ENCODE measurements around the gene ASB1. TPM values are rescaled to one million over a fixed set of nuclear protein-coding genes. Genes with fewer than 3 reads are reported as not detected.
A peak's percentile ranks its signal among the peaks of the same experiment; 100 is the strongest.
"Not testable (repeated sequence)": the region's sequence is repeated elsewhere in the genome, so short reads cannot be mapped to it uniquely, and the experiment has no call there.

ASB1 gene
- total RNA-seq, 2 donors from 2014 or later, result 20.1 to 22.1 TPM

DNA sequence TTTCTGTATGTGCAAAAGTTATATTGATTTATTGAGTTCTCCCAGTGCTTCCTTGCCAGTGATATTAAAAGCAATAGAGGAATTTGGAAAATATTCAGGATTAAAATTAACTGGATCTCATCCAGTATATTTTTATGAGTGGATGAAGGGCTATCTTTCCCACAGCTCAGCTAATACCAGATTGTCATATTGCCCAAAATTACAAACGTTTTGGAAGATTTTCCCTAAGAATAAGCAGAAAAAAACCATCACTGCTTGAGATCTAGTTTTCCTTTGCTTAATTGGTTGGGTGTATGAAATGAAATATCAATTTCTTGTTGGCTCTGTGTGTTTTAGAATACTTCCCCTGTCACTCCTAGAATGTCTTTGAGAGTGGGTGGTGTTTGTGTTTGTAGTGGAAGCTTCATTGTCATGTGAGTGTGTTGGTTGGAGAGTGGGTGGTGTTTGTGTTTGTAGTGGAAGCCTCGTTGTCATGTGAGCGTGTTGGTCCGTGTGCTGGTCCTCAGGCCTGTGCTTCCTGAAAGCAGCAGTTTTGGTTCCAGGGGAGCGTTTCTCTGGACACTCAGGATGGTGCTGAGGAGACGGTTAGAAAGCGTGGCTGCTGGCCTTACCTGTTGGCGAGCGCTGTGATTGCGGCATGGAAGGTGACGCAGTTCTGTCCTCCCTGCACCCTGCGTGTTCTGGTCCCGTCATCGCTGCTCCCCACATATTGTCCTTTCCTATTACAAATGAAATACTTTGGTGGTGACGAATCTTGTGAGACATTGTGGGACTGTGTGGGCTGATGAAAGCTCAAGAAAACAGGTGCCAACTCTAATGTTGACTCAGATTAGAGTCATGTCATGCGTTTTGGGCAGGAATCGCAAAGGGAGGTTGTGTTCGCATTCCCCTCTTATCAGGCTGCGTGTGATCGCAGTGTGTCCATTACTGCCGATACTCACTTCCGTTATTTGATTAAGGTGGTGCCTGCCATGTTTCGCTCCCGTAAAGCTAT, 12.4 kb downstream of the ASB1 start:
- intact Hi-C loops (cut with DNase I, micrococcal nuclease), result no loop called here
- no peak for ATAC-seq
- no peak for DNase-seq

GRCh38 chr2:238439917-238440316, 13.2 kb downstream of the ASB1 start:
- DNase-seq (no peak), ATAC-seq (no peak)
- intact Hi-C loops (cut with DNase I, micrococcal nuclease), result no loop called here

DNA sequence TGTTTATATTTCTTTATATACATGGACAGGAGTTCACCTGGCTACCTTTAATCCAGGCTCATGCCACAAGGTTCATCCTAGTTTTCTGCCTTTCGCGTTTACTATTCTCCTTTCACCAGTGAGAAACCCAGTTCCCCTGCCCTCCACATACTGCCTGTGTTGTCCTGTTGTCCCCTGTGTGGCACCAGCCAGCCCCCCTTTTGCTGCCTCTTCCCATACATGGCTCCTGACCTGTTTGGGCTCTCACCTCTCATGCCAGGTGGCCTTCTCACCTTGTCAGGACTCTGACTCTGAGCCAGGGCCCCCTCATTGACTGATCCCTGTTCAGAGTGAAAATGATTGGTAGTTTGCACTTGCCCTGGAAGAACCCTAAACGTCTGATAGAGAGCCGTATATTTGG, 13.6 kb downstream of the ASB1 start:
- intact Hi-C loops (cut with DNase I, micrococcal nuclease), result no loop called here
- no peak for DNase-seq
- no peak for ATAC-seq

- no peak for ATAC-seq
- no peak for DNase-seq
- intact Hi-C loops (cut with DNase I, micrococcal nuclease), result no loop called here
Observed at GRCh38 chr2:238440767-238441166, 14.0 kb downstream of the ASB1 start.

- no peak for DNase-seq
- ATAC-seq, result no peak
- intact Hi-C loops (cut with DNase I, micrococcal nuclease), result no loop called here
Observed at GRCh38 chr2:238441262-238442114, 14.8 kb downstream of the ASB1 start.

- DNase-seq; intact Hi-C loops (cut with DNase I, micrococcal nuclease); ATAC-seq: not testable (repeated sequence)
Observed at GRCh38 chr2:238442257-238442656, 15.5 kb downstream of the ASB1 start.

GRCh38 chr2:238444242-238444641, 17.5 kb downstream of the ASB1 start:
- DNase-seq, result no peak
- ATAC-seq, result no peak
- intact Hi-C loops (cut with DNase I, micrococcal nuclease), result no loop called here

DNA sequence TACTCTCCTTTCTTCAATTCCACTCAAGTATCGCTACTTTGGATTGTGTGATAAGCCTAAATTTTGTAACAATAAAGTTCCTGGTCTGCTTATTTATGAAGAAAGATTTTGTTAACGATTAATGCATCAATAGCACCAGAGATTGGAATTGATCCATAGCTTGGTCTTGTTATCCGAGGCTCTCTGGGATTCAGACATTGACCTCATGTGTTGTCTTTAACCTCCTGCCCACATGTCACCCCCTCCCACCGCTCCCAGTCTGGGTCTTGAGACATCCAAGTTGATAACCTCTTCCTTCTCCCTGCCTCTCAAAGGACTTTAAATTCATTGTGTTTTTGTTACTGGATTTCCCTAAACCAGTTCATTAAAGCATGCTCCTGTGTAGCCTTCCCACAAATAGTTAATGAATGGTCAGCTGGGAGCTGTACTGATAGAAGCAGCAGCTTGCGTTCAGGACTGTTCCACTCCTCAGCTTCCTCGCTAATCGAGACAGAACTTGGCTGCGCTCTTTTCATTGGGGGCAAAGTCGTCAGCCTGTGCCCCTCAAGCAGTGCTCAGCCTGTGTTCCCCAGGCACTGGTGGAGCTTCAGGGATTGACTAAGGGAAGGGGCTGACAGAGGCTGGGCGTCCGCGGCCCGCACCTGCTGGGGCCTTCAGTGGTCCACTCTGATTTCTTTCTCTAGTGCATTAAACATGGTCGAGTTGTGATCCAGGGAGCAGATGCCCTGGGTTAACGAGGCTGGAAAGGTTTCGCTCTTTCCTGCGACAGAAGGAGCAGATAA, 18.9 kb downstream of the ASB1 start:
- DNase-seq, result no peak
- intact Hi-C loops (cut with DNase I, micrococcal nuclease), result no loop called here
- no peak for ATAC-seq

DNA sequence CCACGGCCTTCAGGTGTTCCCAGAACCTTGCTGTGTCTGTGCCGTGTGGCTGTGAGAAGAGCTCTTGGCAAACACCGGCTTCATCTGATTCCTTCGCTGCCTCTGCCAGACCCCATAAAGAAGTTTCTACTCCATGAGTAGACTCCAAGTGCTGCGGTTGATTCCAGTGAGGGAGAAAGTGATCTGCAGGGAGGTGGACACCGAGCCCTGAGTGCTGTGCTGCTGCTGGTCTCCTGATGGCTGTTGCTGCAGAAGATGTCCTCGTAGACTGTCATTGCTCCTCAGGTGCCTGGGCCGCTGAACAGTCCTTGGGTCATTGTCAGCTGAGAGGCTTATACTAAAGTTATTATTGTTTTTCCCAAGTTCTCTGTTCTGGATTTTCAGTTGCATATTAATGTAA, 19.6 kb downstream of the ASB1 start:
- no peak for ATAC-seq
- no peak for DNase-seq
- intact Hi-C loops (cut with DNase I, micrococcal nuclease), result no loop called here

DNA sequence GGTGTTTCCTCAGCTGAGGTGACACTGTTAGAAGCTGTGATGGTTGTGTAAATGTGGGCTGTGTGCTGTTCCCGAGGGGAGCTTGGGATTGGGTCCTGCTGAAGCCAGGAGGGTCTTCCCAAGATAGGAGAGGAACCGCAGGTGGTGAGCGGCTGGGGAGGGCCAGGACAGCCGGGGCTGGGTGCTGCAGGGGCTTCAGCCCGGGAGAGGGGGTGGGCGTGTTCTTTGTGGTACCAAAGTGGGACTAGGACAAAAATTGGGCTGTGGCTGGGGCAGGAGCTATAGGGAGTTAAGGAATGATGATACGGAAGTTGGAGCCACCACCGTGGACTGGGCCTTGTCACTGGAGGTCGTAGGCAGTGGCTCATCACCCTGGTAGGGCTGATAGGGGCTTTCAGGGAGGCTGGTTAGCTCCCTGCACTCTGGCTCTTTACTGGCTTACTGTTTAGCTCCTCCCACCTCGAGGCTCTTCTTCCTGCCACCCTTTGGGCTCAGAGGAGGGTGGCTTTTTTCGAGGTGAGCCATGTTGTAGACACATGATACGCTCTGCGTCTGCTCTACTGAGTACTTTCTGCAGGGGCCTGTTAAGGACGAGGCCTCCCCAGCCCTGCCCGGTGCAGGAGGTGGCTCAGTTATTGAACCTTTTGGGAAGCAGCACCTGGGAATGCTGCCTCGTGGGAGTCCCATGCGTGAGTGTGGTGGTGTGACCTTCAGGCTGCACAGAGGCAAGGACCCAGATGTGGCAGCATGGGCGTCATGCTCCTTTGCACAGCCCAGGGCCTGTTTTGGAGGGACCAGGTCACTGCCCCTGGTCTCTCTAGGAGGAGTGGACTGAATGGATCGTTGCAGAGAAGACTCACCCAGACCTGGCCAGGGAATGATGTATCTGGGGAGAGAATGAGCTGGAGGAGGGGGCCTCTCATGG, 21.6 kb downstream of the ASB1 start:
- ATAC-seq (no peak), DNase-seq (no peak)

GRCh38 chr2:238449241-238449640, 22.5 kb downstream of the ASB1 start:
- no peak for DNase-seq
- intact Hi-C loops (cut with DNase I, micrococcal nuclease), result no loop called here
- ATAC-seq, result no peak

More for the DNA sequence above, 21.6 kb downstream of the ASB1 start:
- intact Hi-C loops (cut with DNase I, micrococcal nuclease), result no loop called here

DNA sequence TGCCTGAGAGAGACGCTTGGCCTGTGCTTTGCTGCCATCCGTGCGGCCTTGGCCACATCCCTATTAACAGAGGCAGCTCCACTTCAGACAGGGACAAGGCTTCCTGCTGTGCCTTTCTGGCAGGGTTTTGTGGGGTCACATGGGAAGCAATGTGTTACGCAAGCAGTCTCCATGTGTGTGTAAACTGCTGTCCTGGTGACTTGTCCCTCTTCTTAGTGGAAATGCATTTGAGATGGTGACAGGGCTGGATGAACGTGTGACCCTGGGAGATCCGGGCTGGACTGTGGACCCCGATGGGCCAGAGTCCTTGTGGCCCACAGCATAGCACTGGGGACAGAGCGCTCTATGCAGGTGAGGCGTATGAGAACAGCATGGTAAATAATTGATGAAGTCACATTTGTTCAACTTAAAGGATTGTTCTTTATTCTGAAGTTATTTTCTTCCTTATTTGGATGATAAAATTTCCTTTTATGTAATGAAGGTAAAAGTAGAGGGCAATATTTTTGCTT, 23.2 kb downstream of the ASB1 start:
- intact Hi-C loops (cut with DNase I, micrococcal nuclease), result loop anchor here in 1 of 2 donors (10.0 kb wide), 1 partner anchor 85 kb away; no protein-coding TSS in a partner anchor
- ATAC-seq, result peak; percentile 18
- peak; percentile 32 to 54 for DNase-seq

DNA sequence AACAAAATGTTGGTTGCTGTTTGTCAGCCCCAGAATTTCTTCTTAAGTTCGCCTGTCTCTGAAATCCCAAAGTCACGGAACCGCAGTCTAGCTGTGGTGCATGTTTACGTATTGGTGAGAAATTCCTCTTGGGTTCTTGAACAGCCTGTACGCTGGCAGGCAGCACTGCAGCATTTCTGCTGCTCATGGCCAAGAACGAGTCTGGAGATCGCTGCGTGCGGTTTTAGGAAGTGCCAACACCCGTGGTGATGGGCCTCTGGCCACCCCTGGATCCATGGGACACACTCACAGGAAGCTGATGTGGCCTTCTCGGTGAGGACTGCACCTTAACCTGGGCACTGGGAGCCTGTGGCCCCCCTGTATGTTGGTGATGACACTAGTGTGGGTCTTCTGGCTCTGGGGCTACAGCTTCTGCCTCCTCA, 23.7 kb downstream of the ASB1 start:
- ATAC-seq (no peak), DNase-seq (no peak)
- intact Hi-C loops (cut with DNase I, micrococcal nuclease), result loop anchor here in 1 of 2 donors (10.0 kb wide), 1 partner anchor 86 kb away; no protein-coding TSS in a partner anchor

DNA sequence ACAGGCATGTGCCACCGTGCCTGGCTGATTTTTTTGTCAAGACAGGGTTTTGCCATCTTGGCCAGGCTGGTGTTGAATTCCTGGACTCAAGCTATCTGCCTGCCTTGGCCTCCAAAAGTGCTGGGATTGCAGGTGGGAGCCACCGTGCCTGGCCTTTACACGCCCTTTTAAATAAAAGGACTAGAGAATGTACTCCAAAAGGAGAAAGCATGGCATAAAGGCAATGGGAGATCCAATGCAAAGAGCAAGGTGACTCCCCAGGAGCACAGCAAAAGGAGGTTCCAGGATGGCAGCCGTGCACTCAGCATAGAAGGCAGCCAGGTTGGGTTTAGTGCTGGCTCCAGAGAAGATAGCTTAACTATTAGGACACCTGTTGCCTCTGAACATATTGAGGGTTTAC, 27.1 kb downstream of the ASB1 start:
- DNase-seq, result no peak
- intact Hi-C loops (cut with DNase I, micrococcal nuclease), result loop anchor here in 1 of 2 donors (10.0 kb wide), 1 partner anchor 89 kb away; no protein-coding TSS in a partner anchor
- no peak for ATAC-seq

GRCh38 chr2:238456449-238456848, 29.7 kb downstream of the ASB1 start:
- intact Hi-C loops (cut with DNase I, micrococcal nuclease), result loop anchor here in 1 of 2 donors (10.0 kb wide), 1 partner anchor 92 kb away; no protein-coding TSS in a partner anchor
- DNase-seq, result no peak
- ATAC-seq, result no peak

DNA sequence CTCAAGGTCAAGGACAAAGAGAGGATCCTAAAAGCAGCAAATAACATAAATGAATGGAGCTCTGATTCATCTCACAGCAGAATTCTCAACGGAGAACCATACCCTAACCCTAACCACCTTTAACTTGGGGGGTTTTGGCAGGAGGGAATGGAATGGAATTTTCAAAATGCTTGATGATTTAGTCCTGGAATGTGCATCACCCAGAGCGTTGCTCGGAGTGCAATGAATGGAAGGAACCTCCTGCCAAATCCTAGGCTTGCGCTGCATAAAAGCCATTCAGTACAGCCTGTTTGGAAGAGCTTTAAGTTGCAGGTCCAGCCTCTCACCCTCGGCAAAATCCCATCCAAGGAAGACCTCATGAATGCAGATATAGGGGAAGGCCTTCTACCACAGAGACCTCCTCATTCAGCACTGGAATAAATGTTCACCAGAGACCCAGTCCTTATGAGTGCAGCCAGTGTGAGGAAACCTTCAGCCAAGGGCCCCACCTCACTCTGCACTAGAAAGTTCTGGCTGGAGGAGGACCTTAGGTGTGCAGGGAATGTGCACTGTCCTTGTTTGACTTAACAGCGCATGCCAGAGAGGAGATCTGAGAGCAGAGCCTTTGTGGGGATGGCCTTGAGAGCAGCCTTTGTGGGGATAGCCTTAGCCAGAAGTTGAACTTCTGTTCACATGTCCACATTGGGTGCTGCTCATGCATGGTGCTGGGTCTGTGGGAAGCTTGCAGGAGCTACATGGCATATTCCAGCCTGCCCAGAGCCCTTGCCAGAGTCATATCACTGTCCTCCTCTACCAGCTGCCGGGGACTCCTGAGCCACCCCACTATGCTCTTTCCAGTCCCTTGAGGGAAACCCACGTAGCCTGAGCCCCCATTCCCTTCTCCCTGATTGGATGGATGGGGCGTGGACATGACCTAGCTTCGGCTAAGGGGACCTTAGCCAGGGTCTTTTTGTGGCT, 30.5 kb downstream of the ASB1 start:
- DNase-seq, result no peak
- no peak for ATAC-seq
- intact Hi-C loops (cut with DNase I, micrococcal nuclease), result loop anchor here in 1 of 2 donors (10.0 kb wide), 1 partner anchor 92 kb away; no protein-coding TSS in a partner anchor

Measured in left colon (tissue), 2 donors.